IgD-negative memory B cell (primary cell): ENCODE data around the gene FBXO21. TPM values are rescaled to one million over a fixed set of nuclear protein-coding genes. Genes with fewer than 3 reads are reported as not detected.
"Not testable (repeated sequence)": the region's sequence is repeated elsewhere in the genome, so short reads cannot be mapped to it uniquely, and the experiment has no call there.

Source experiments
- H3K27ac Mint-ChIP-seq, 3 donors: one replicate each; pipeline ENCODE4 v1.8.0; 2020 to 2022; ENCODE audit warnings: mild to moderate bottlenecking in 3 of 3, mixed read lengths in 3 of 3, moderate library complexity in 1 of 3
- H3K27me3 Mint-ChIP-seq: one replicate; pipeline ENCODE4 v1.8.0; 2021; ENCODE audit warnings: mixed read lengths
- H3K36me3 Mint-ChIP-seq: one replicate; pipeline ENCODE4 v1.8.0; 2020; ENCODE audit warnings: mild to moderate bottlenecking, mixed read lengths
- H3K4me1 Mint-ChIP-seq, 3 donors: one replicate each; pipeline ENCODE4 v1.8.0; 2020 to 2022; ENCODE audit warnings: mixed read lengths in 3 of 3, mild to moderate bottlenecking in 1 of 3
- H3K4me3 Mint-ChIP-seq, 4 donors: one replicate each; pipeline ENCODE4 v1.8.0; 2020 to 2022; ENCODE audit warnings: mild to moderate bottlenecking in 4 of 4, mixed read lengths in 4 of 4, moderate library complexity in 3 of 4
- H3K9me3 Mint-ChIP-seq, 3 donors: one replicate each; pipeline ENCODE4 v1.8.0; 2020 to 2021; ENCODE audit warnings: mixed read lengths in 3 of 3, mild to moderate bottlenecking in 1 of 3
- polyA plus RNA-seq: library from polyadenylated mRNA; unstranded; fragments of 300-500 nt; fragmentation: Illumina TruSeq; gene quantifications from one replicate; pipeline ENCODE4 v1.2.3, GENCODE V29; 2021

Gene FBXO21
- polyA plus RNA-seq, 1 donor from 2014 or later = 43.3 TPM

DNA sequence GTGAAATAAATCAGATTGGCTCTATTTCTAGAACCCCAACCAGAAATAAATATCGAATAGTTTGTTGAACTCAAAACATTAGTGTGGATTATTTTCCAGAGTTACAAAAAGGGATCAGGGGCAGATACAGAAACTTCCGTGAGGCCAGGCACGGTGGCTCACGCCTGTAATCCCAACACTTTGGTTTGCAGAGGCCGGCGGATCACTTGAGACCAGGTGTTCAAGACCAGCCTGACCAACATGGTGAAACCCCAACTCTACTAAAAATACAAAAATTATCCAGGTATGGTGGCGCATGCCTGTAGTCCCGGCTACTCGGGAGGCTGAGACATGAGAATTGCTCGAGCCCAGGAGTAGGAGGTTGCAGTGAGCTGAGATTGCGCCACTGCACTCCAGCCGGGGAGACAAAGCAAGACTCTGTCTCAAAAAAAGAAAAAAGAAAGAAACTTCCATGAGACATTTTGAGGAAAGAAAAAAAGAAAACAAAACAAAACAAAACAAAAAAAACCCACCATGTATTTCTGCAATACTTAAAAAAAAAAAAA is 2.1 kb downstream of the FBXO21 start:
- H3K4me1 Mint-ChIP-seq = peaks cover 17 to 21% (median 18%) of the 10 kb centered on the region in 3 donors
- H3K27me3 Mint-ChIP-seq = no peaks in the 10 kb centered on the region
- no peaks in the 10 kb centered on the region for H3K9me3 Mint-ChIP-seq
- H3K27ac Mint-ChIP-seq = peak overlapping the region in 2 of 3 donors; percentile 31 to 74
- peaks cover 1% of the 10 kb centered on the region for H3K36me3 Mint-ChIP-seq
- peak overlapping the region; percentile 16 to 99 (median 94) for H3K4me3 Mint-ChIP-seq

DNA sequence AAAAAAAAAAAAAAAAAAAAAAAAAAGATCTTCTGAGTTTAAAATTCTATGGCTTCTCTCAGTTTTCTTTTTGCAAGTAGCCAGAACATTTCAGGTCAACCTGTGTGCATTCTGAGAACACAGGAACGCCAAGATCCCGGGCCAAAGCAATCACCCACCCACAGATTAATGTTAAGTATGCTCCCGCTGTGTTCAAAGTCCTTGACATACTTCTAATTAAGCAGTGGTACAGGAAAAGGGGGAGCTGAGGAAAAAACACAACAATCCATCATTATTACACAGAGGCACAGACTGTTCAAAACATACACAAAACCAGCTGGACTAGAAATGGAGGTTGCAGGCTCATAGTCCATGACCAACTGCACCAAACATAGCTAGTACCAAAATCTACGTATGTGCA is 2.8 kb downstream of the FBXO21 start:
- Mint-ChIP-seq H3K4me1 (peaks cover 17 to 21% (median 18%) of the 10 kb centered on the region in 3 donors), H3K36me3 (peaks cover 1% of the 10 kb centered on the region)

DNA sequence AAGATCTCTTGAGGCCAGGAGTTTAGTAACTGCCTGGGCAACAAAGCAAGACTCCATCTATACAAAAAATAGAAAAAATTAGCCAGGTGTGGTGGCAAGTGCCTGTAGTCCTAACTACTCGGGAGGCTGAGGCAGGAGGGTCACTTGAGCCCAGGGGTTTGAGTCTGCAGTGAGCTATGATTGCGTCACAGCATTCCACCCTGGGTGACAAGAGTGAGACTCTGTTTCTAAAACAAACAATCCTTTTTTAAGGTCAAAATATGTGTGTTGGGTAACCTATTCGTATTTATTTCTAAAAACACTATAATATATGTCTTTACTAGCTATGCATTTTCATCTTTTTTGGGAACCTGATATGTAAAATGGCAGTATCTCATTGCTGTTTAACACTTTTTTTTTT is 7.4 kb downstream of the FBXO21 start:
- Mint-ChIP-seq H3K4me3 (no peak overlapping the region), H3K27ac (no peak overlapping the region), H3K27me3 (no peaks in the 10 kb centered on the region), H3K36me3 (peaks cover 7% of the 10 kb centered on the region), H3K9me3 (no peaks in the 10 kb centered on the region), H3K4me1 (peaks cover 7 to 20% (median 10%) of the 10 kb centered on the region in 3 donors)

More for the DNA sequence above, 2.8 kb downstream of the FBXO21 start:
- H3K4me3 Mint-ChIP-seq = peak overlapping the region in 1 of 4 donors; percentile 90
- no peaks in the 10 kb centered on the region for H3K27me3 Mint-ChIP-seq
- H3K27ac Mint-ChIP-seq = no peak overlapping the region
- no peaks in the 10 kb centered on the region for H3K9me3 Mint-ChIP-seq

DNA sequence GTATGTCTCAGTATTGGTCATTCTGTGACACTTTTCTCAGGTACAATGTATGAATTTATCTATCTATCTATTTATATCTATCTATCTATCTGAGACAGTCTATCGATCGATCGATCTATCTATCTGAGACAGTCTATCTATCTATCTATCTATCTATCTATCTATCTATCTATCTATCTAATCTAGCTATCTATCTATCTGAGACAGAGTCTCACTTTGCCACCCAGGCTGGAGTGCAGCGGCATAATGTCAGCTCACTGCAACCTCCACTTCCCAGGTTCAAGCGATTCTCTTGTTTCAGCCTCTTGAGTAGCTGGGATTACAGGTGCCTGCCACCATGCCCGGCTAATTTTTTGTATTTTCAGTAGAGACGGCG is 8.8 kb downstream of the FBXO21 start:
- H3K36me3 Mint-ChIP-seq, H3K27me3 Mint-ChIP-seq, H3K27ac Mint-ChIP-seq, H3K9me3 Mint-ChIP-seq, H3K4me3 Mint-ChIP-seq: not testable (repeated sequence)
- peaks cover 4 to 15% (median 7%) of the 10 kb centered on the region in 3 donors for H3K4me1 Mint-ChIP-seq

DNA sequence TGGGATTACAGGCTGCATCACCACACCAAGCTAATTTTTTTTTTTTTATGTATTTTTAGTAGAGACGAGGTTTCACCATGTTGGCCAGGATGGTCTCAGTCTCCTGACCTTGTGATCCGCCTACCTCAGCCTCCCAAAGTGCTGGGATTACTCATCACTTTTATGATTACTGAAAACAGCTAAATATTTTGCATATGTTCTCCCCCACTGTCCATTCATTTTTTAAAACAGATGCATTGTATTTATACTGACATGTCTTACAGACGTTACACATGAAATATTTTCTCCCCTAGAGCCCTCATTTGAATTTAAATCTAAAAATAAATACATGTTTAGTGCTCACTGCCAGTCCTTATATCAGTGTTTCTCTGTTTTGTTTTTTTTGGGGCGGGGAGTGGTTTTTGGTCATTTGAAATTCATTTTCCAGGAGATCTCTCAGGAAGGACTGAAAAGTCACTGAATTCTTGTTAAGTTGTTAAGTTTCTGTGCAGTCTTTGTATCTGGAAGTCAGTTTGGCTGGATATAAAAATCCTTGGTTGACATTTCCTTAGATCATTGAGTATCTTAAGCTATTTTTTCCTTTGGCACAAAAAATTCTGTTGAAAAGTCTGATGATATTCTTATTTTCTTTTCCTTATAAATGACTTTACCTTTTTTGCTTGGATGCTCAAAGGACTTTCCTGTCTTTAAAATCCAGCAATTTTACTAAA is 9.4 kb downstream of the FBXO21 start:
- Mint-ChIP-seq H3K4me1 (peaks cover 4 to 15% (median 11%) of the 10 kb centered on the region in 3 donors), H3K27ac (peak overlapping the region in 2 of 3 donors; percentile 20 to 40), H3K9me3 (no peaks in the 10 kb centered on the region), H3K4me3 (no peak overlapping the region), H3K27me3 (no peaks in the 10 kb centered on the region), H3K36me3 (peaks cover 7% of the 10 kb centered on the region)

DNA sequence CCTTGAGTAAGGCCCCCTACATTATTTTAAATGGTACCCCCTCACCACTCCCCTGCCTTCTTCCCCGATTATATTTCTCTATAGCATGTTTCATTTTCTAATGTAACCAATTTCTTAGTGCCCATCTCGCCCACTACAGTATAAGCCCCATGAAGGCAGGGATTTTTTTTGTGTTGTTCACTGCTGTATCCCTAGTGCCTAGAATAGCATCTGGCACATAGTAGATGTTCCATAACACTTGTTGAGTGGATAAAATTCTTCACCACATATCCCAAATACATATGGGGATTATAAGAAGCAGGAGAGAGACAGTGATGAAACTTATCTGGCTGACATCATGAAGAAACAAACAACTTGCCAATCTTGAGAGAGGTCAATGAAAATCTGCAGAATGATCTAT is 11.5 kb downstream of the FBXO21 start:
- Mint-ChIP-seq H3K4me3 (peak overlapping the region in 1 of 4 donors; percentile 30), H3K9me3 (no peaks in the 10 kb centered on the region), H3K27me3 (no peaks in the 10 kb centered on the region), H3K36me3 (peaks cover 10% of the 10 kb centered on the region), H3K4me1 (peaks cover 4 to 15% (median 11%) of the 10 kb centered on the region in 3 donors), H3K27ac (peak overlapping the region in 1 of 3 donors; percentile 73)

DNA sequence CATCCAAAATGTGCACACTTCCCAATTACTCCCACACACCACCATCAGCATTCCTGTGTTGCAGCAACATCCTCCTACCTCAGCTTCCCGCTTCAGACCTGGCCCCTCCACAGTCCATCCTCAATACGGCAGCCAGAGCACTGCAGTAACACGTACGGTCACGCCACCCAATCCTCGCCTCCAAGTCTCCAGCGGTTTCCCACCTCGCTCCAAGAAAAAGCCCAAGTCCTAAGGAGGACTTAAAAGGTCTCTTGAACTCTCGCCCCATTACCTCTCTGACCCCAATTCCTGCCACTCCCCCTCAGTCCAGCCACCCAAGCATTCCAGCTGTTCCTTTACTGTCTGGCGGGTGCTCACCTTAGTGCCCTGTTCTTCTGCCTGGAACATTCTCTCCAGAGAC is 12.0 kb downstream of the FBXO21 start:
- peaks cover 4 to 15% (median 11%) of the 10 kb centered on the region in 3 donors for H3K4me1 Mint-ChIP-seq
- peaks cover 10% of the 10 kb centered on the region for H3K36me3 Mint-ChIP-seq
- no peak overlapping the region for H3K4me3 Mint-ChIP-seq
- peak overlapping the region in 2 of 3 donors; percentile 60 to 73 for H3K27ac Mint-ChIP-seq
- H3K27me3 Mint-ChIP-seq = no peaks in the 10 kb centered on the region
- H3K9me3 Mint-ChIP-seq = no peaks in the 10 kb centered on the region

DNA sequence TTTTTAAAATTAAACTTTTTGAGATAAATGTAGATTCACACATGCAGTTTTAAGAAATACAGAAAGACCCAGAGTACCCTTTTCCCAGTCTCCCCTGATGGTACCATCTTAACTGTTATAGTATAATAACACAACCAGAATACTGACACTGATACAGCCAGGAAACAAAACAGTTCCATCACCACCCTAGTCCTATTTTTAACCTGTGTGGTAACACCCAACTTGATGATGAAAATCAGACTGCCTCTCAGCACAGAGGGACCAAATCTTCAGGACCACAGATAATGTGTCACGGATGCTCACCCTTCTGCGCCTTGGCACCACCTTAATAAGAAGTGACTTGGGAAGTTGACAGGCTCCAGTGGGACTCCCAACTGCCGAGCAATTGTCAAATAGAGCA is 18.1 kb downstream of the FBXO21 start:
- H3K4me3 Mint-ChIP-seq = no peak overlapping the region
- no peaks in the 10 kb centered on the region for H3K9me3 Mint-ChIP-seq
- H3K27ac Mint-ChIP-seq = no peak overlapping the region
- peaks cover 0 to 5% (median 0%) of the 10 kb centered on the region in 3 donors for H3K4me1 Mint-ChIP-seq
- no peaks in the 10 kb centered on the region for H3K27me3 Mint-ChIP-seq
- peaks cover 13% of the 10 kb centered on the region for H3K36me3 Mint-ChIP-seq

DNA sequence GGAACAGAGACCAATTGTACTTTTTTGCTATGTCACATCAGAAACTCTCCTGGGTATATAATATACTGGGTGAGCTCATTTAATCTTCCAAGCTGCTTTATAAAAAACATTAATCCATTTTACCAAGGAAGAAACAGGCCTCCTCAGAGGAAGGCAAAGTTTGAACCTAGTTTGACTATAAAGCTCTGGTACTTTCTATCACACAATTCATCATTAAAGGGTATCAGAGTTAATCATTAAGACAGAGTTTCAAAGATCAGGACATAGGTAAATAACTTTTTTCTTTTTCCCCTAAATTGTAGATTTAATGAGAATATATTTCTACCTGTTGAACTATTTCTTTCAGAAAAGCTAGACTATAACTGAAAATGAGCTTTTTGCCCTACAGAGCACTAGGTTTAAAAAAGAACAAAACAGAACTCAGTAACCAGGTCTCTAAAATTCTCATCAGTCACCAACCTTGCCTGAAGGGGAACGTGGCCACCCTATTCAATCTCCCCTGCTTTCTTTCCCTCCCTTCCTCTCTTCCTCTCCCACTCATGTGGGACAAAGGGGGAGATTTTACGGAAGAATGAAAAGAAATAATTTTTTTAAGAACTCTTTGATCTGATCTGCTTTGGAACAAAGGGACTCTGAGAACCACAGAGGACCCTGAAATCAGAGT is 18.6 kb downstream of the FBXO21 start:
- Mint-ChIP-seq H3K27me3 (no peaks in the 10 kb centered on the region), H3K4me1 (peaks cover 0 to 5% (median 0%) of the 10 kb centered on the region in 3 donors), H3K4me3 (no peak overlapping the region), H3K36me3 (peaks cover 13% of the 10 kb centered on the region), H3K27ac (peak overlapping the region in 1 of 3 donors; percentile 64), H3K9me3 (no peaks in the 10 kb centered on the region)

DNA sequence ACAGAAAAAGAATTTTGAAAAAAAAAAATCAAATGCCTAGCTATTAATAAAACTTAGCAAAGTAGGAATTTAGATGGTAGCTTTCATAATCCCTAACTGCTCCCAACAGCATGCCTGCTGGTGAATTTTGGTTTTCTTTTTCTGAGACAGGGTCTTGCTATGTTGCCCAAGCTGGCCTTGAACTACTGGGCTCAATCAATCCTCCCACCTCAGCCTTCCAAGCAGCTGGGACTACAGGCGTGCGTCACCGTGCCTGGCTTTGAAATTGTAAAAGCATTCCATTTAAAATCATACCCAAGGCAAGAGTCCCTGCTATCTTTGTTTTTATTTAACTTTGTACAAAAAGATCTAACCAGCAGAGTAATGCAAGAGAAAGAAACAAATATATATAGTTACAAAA is 20.7 kb downstream of the FBXO21 start:
- H3K9me3 Mint-ChIP-seq = no peaks in the 10 kb centered on the region
- peak overlapping the region in 1 of 3 donors; percentile 35 for H3K27ac Mint-ChIP-seq

DNA sequence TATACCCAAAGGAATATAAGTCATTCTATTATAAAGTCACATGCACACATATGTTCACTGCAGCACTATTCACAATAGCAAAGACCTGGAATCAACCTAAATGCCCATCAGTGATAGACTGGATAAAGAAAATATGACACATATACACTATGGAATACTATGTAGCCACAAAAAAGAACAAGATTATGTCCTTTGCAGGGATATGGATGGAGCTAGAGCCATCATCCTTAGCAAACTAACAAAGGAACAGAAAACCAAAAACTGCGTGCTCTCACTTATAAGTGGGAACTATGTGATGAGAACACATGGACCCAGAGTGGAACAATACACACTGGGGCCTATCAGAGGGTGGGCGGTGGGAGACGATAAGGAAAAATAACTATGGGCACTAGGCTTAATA is 21.3 kb downstream of the FBXO21 start:
- H3K36me3 Mint-ChIP-seq = peaks cover 11% of the 10 kb centered on the region
- H3K27ac Mint-ChIP-seq = no peak overlapping the region

More for the DNA sequence above, 20.7 kb downstream of the FBXO21 start:
- H3K4me3 Mint-ChIP-seq = no peak overlapping the region
- H3K36me3 Mint-ChIP-seq = peaks cover 13% of the 10 kb centered on the region
- no peaks in the 10 kb centered on the region for H3K4me1 Mint-ChIP-seq
- no peaks in the 10 kb centered on the region for H3K27me3 Mint-ChIP-seq

DNA sequence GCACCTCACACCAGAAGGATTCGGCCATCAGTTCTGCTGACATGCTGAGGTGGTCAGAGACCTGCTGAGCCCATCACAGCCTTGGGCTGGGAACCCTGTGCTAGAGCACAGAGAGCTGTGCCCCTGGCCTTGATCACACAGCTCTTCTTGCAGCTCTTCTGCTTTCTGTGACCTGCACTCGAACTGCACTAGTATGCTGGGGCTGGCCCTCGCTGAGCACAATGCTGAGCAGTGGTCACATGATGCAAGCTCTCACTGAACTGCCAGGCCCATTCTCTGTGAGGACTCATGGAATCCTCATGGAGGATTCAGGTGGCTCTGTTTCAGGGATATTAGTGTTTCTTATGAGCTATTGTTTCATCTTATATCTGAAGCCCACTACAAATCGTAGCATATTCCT is 22.5 kb downstream of the FBXO21 start:
- H3K36me3 Mint-ChIP-seq = peaks cover 11% of the 10 kb centered on the region
- no peaks in the 10 kb centered on the region for H3K4me1 Mint-ChIP-seq
- H3K27me3 Mint-ChIP-seq = no peaks in the 10 kb centered on the region
- no peak overlapping the region for H3K4me3 Mint-ChIP-seq
- H3K27ac Mint-ChIP-seq = no peak overlapping the region
- no peaks in the 10 kb centered on the region for H3K9me3 Mint-ChIP-seq

More for the DNA sequence above, 21.3 kb downstream of the FBXO21 start:
- no peaks in the 10 kb centered on the region for H3K4me1 Mint-ChIP-seq
- H3K4me3 Mint-ChIP-seq = no peak overlapping the region
- H3K9me3 Mint-ChIP-seq = no peaks in the 10 kb centered on the region
- H3K27me3 Mint-ChIP-seq = no peaks in the 10 kb centered on the region

DNA sequence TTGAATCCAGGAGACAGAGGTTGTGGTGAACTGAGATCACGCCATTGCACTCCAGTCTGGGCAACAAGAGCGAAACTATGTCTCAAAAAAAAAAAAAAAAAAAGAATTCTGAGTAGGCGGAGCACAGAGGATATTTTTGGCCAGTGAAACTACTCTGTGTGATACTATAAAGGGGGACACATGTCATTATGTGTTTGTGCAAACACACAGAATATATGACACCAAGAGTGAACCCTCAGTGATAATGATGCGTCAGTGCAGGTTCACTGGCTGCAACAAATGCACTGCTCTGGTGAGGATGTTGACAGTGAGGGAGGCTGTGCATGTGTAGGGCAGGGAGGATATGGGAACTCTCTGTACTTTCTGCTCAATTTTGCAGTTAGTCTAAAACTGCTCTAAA is 24.2 kb downstream of the FBXO21 start:
- Mint-ChIP-seq H3K36me3 (peaks cover 10% of the 10 kb centered on the region), H3K27me3 (no peaks in the 10 kb centered on the region), H3K4me3 (no peak overlapping the region), H3K4me1 (no peaks in the 10 kb centered on the region), H3K9me3 (no peaks in the 10 kb centered on the region), H3K27ac (no peak overlapping the region)

DNA sequence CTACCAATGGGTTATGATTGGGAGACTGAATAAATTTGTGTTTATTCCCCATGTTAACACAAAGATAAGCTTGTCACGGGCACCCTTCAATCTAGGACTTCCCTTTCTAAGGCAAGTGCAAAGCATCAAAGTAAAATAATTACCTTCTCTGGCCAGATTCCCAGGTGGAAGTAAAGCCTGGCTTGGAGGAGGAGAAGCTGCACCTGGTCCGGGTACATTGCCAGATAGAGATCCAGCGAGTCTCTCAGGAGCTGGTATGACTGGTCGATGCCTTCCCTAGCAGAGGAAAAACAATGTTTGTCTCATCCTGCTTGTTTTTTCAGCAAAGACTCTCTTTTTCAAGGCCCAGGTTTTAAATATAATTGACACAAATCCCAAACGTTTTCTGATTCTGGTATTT is 24.9 kb downstream of the FBXO21 start:
- H3K27ac Mint-ChIP-seq = peak overlapping the region in 1 of 3 donors; percentile 69
- H3K9me3 Mint-ChIP-seq = no peaks in the 10 kb centered on the region
- no peaks in the 10 kb centered on the region for H3K27me3 Mint-ChIP-seq
- H3K36me3 Mint-ChIP-seq = peaks cover 9% of the 10 kb centered on the region
- H3K4me1 Mint-ChIP-seq = no peaks in the 10 kb centered on the region
- H3K4me3 Mint-ChIP-seq = peak overlapping the region in 1 of 4 donors; percentile 21

DNA sequence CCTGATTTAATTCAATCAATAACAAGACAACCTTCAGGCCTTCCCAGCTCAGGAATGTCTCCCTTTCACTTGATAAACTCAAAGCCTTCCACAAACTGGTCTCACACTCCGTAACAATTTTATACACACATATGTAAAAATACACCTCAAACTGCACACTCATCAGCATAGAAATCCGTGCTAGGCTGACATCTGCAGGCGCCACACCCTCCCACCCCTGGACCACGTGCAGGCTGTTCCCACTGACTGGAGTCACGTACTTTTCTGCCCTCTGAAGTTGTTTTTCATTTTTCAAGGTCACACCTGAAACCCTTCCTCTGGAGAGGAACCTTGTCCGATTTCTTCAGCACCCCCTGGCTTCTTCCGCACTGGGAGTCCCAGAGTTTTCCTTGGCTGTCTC is 27.6 kb downstream of the FBXO21 start:
- Mint-ChIP-seq H3K9me3 (no peaks in the 10 kb centered on the region), H3K4me3 (no peak overlapping the region), H3K36me3 (peaks cover 2% of the 10 kb centered on the region), H3K27me3 (no peaks in the 10 kb centered on the region), H3K4me1 (no peaks in the 10 kb centered on the region), H3K27ac (peak overlapping the region in 1 of 3 donors; percentile 36)
